HL-60 (cell line): ENCODE measurements around the gene JMJD7.

Source experiments
- CTCF ChIP-seq: IDR thresholded peaks from one replicate; pipeline ENCODE4 v1.5.1; 2011; ENCODE audit warnings: low read length, control low read depth, inconsistent platforms; ENCODE audit not compliant: insufficient read depth
- GABPA ChIP-seq: IDR thresholded peaks from 2 replicates; pipeline ENCODE4 v1.6.1; 2012; ENCODE audit warnings: low read depth
- POLR2AphosphoS5 ChIP-seq: IDR thresholded peaks from 2 replicates; pipeline ENCODE4 v1.6.1; 2012; ENCODE audit warnings: low read depth
- REST ChIP-seq: IDR thresholded peaks from 2 replicates; pipeline ENCODE4 v1.6.1; 2012; ENCODE audit warnings: low read depth; ENCODE audit not compliant: insufficient replicate concordance
- SPI1 ChIP-seq: IDR thresholded peaks from 2 replicates; pipeline ENCODE4 v1.6.1; 2012; ENCODE audit warnings: low read depth, mild to moderate bottlenecking, borderline replicate concordance

GRCh38 chr15:41804361-41804760 is 23.5 kb upstream of the JMJD7 start:
- no peak for TF ChIP-seq CTCF
- no peak for TF ChIP-seq GABPA
- no peak for TF ChIP-seq POLR2AphosphoS5
- no peak for TF ChIP-seq SPI1
- no peak for TF ChIP-seq REST
